Stimulated activated naive CD8-positive, alpha-beta T cell treated with anti-CD3 and anti-CD28 coated beads, Interleukin-15, amount 100 ng/mL, for 72 hours (primary cell): Measurements from ENCODE around the gene OLIG1.
A peak's percentile ranks its signal among the peaks of the same experiment; 100 is the strongest.

ENCODE experiments used
- ATAC-seq: fragments of 150-1000 bp; cut with Tn5 transposase; 2 replicates; pipeline ENCODE4 v1.10.0; 2021; ENCODE audit warnings: mild to moderate bottlenecking, moderate library complexity
- DNase-seq, 2 donors: peaks; one replicate each; pipeline ENCODE4 v3.0.0; 2021 to 2022
- H3K27ac Mint-ChIP-seq, 2 donors: one replicate each; pipeline ENCODE4 v1.8.0; 2022; ENCODE audit warnings: mild to moderate bottlenecking in 2 of 2, mixed read lengths in 2 of 2, moderate library complexity in 2 of 2
- H3K27me3 Mint-ChIP-seq: one replicate; pipeline ENCODE4 v1.8.0; 2022; ENCODE audit warnings: mixed read lengths
- H3K4me1 Mint-ChIP-seq: one replicate; pipeline ENCODE4 v1.8.0; 2022; ENCODE audit warnings: mild to moderate bottlenecking, mixed read lengths
- H3K4me3 Mint-ChIP-seq, 2 donors: one replicate each; pipeline ENCODE4 v1.8.0; 2022; ENCODE audit warnings: mild to moderate bottlenecking in 2 of 2, mixed read lengths in 2 of 2, moderate library complexity in 1 of 2
- H3K9me3 Mint-ChIP-seq, 2 donors: one replicate each; pipeline ENCODE4 v1.8.0; 2022; ENCODE audit warnings: mixed read lengths in 2 of 2

OLIG1 gene

GRCh38 chr21:33096426-33096825 is 26.5 kb downstream of the OLIG1 start:
- Mint-ChIP-seq H3K9me3 (no peaks in the 10 kb centered on the region), H3K27ac (no peak overlapping the region)
- no peak for DNase-seq

GRCh38 chr21:33099131-33099530 is 29.2 kb downstream of the OLIG1 start:
- Mint-ChIP-seq H3K27ac (no peak overlapping the region), H3K27me3 (no peaks in the 10 kb centered on the region), H3K9me3 (no peaks in the 10 kb centered on the region), H3K4me3 (no peak overlapping the region), H3K4me1 (no peaks in the 10 kb centered on the region)
- DNase-seq, result no peak
- no peak for ATAC-seq

More at GRCh38 chr21:33096426-33096825, 26.5 kb downstream of the OLIG1 start:
- ATAC-seq, result no peak
- Mint-ChIP-seq H3K27me3 (no peaks in the 10 kb centered on the region), H3K4me3 (no peak overlapping the region), H3K4me1 (no peaks in the 10 kb centered on the region)

- H3K9me3 Mint-ChIP-seq, result no peaks in the 10 kb centered on the region
- no peak overlapping the region for H3K27ac Mint-ChIP-seq
- H3K4me1 Mint-ChIP-seq, result no peaks in the 10 kb centered on the region
- H3K27me3 Mint-ChIP-seq, result peaks cover 15% of the 10 kb centered on the region
- ATAC-seq (no peak), DNase-seq (no peak)
- H3K4me3 Mint-ChIP-seq, result no peak overlapping the region
Observed at GRCh38 chr21:33101300-33101911, 31.5 kb downstream of the OLIG1 start.

- Mint-ChIP-seq H3K27me3 (peaks cover 38% of the 10 kb centered on the region), H3K9me3 (no peaks in the 10 kb centered on the region), H3K4me3 (no peak overlapping the region), H3K4me1 (peaks cover 11% of the 10 kb centered on the region), H3K27ac (no peak overlapping the region)
- DNase-seq, result no peak
- no peak for ATAC-seq
Observed at GRCh38 chr21:33105088-33105487, 35.1 kb downstream of the OLIG1 start.

- H3K27ac Mint-ChIP-seq, result no peak overlapping the region
- peaks cover 60% of the 10 kb centered on the region for H3K27me3 Mint-ChIP-seq
- ATAC-seq (no peak), DNase-seq (no peak)
- H3K9me3 Mint-ChIP-seq, result no peaks in the 10 kb centered on the region
- H3K4me1 Mint-ChIP-seq, result peaks cover 14% of the 10 kb centered on the region
- H3K4me3 Mint-ChIP-seq, result no peak overlapping the region
Observed at GRCh38 chr21:33108228-33108627, 38.3 kb downstream of the OLIG1 start.

- no peak for DNase-seq
- ATAC-seq, result peak; percentile 46
- peak overlapping the region in 1 of 2 donors; percentile 60 for H3K4me3 Mint-ChIP-seq
- H3K27ac Mint-ChIP-seq, result no peak overlapping the region
- H3K27me3 Mint-ChIP-seq, result peaks cover 55% of the 10 kb centered on the region
- H3K9me3 Mint-ChIP-seq, result no peaks in the 10 kb centered on the region
- peaks cover 14% of the 10 kb centered on the region for H3K4me1 Mint-ChIP-seq
Observed at GRCh38 chr21:33109574-33110339, 39.8 kb downstream of the OLIG1 start.

DNA sequence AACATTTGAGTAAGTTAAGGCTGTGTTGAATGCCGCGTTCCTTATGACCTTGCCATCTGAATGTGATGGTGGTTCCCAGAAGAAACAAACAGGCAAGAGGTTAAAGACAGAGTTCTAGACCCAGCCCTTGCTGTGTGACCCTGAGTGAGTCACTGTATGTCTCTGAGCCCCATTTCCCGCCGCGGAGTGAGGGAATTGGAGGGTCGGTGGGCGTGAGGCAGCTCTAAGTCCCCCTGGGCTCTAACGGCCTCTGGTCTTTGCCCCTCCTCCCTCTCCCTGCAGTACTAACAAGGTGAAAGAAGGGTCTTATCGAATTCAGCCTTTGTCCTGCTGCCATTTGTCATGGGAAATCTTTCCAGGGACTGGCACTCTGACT is 40.4 kb downstream of the OLIG1 start:
- Mint-ChIP-seq H3K9me3 (no peaks in the 10 kb centered on the region), H3K4me1 (peaks cover 14% of the 10 kb centered on the region), H3K27ac (no peak overlapping the region), H3K4me3 (no peak overlapping the region), H3K27me3 (peaks cover 50% of the 10 kb centered on the region)
- no peak for DNase-seq
- ATAC-seq, result no peak

GRCh38 chr21:33111577-33111976 is 41.6 kb downstream of the OLIG1 start:
- ATAC-seq (no peak), DNase-seq (no peak)
- Mint-ChIP-seq H3K4me1 (peaks cover 24% of the 10 kb centered on the region), H3K9me3 (no peaks in the 10 kb centered on the region), H3K27me3 (peaks cover 45% of the 10 kb centered on the region), H3K4me3 (no peak overlapping the region), H3K27ac (no peak overlapping the region)

GRCh38 chr21:33112151-33112550 is 42.2 kb downstream of the OLIG1 start:
- DNase-seq (no peak), ATAC-seq (no peak)
- H3K27me3 Mint-ChIP-seq, result peaks cover 45% of the 10 kb centered on the region
- H3K27ac Mint-ChIP-seq, result no peak overlapping the region
- H3K4me1 Mint-ChIP-seq, result peaks cover 29% of the 10 kb centered on the region
- no peaks in the 10 kb centered on the region for H3K9me3 Mint-ChIP-seq
- no peak overlapping the region for H3K4me3 Mint-ChIP-seq

DNA sequence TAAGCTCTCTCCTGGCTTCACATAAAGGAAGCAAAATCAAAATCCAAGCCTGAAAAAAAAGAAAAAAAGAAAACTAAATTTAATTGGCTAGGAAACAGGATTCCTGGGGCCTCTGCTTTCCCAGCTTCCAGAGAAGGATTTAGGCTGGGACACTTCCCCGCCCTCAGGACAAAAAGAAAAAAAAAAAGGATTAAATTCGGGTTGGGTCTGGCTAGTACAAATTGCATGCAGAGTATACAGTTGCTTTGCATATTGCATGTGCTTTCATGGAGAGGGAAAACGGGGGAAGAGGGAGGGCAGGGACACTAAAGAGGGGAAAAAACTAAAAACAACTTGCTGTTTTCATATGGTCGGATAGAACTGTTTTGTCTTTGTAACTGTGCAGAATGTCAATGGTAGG is 42.7 kb downstream of the OLIG1 start:
- no peak overlapping the region for H3K27ac Mint-ChIP-seq
- no peaks in the 10 kb centered on the region for H3K9me3 Mint-ChIP-seq
- H3K4me3 Mint-ChIP-seq, result no peak overlapping the region
- H3K4me1 Mint-ChIP-seq, result peaks cover 29% of the 10 kb centered on the region
- peaks cover 45% of the 10 kb centered on the region for H3K27me3 Mint-ChIP-seq
- DNase-seq (no peak), ATAC-seq (no peak)

- no peak for DNase-seq
- Mint-ChIP-seq H3K4me1 (peaks cover 29% of the 10 kb centered on the region), H3K27me3 (peaks cover 42% of the 10 kb centered on the region)
Observed at GRCh38 chr21:33113131-33113530, 43.2 kb downstream of the OLIG1 start.

DNA sequence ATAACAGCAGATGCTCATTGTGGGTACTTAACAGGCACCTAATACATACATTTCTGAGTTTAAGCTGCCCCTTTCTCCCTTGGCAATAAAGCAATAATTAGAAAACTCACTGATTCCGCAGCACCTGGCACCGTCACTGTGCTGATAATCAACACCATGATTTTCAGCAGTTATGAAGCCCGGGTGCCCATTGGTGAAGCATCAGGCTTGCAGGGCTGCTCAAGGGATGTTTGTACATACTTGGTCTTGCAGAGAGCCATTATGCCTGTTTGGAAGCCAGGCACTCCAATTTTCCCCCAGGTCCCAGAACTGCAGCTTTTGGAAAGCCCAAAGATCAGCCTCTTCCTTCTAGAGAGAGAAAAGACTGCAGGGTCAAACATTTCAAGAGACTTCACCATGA is 44.3 kb downstream of the OLIG1 start:
- no peak for DNase-seq
- peaks cover 30% of the 10 kb centered on the region for H3K27me3 Mint-ChIP-seq
- no peak for ATAC-seq
- H3K4me1 Mint-ChIP-seq, result peaks cover 27% of the 10 kb centered on the region
- H3K9me3 Mint-ChIP-seq, result no peaks in the 10 kb centered on the region
- H3K4me3 Mint-ChIP-seq, result no peak overlapping the region
- no peak overlapping the region for H3K27ac Mint-ChIP-seq

More at GRCh38 chr21:33113131-33113530, 43.2 kb downstream of the OLIG1 start:
- Mint-ChIP-seq H3K27ac (no peak overlapping the region), H3K4me3 (no peak overlapping the region), H3K9me3 (no peaks in the 10 kb centered on the region)
- ATAC-seq, result no peak

DNA sequence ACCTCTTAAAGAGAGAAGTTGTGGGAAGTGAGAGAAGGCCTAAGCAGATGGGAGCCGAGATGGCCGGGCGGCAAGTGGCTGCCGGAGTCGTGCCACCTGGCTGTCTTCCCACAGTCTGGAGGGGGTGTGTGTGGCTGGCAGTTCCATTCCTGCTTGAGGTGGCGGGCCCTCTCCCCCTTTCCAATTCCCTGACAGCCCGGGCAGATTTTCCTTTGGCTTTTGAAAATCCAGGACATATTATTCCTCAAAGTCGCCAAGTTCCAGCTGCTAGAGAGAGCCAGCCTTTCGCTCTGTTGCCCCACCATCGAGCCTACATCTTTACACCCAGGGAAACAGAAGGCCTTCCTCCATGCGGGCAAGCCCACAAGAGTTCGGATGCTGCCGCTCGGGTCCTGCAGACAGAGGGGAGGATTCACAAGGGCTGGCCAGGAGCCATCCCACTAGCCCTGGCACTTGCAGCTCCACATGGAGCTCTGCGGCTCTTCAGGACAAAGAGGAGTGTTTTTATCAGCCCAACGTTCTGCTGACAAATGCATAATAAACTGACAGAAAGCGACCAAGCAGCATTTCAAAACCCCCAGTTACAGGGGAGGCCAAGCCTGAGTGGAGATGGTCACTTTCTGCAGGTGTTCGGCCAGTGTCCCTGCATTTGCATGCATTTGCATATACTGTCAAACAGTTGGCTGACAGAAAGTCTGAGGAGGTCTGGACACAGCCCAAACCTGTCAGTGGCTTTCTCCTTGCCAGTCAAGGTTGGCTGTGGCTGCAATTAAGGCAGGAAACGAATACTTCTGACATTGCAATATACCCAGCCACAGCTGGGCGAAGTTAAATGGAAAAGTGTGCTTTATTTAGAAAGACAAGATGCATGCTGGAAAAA is 45.9 kb downstream of the OLIG1 start:
- H3K4me1 Mint-ChIP-seq, result peaks cover 16% of the 10 kb centered on the region
- H3K27me3 Mint-ChIP-seq, result peaks cover 14% of the 10 kb centered on the region
- no peak overlapping the region for H3K4me3 Mint-ChIP-seq
- no peaks in the 10 kb centered on the region for H3K9me3 Mint-ChIP-seq
- no peak for DNase-seq
- ATAC-seq, result no peak
- peak overlapping the region in 1 of 2 donors; percentile 51 for H3K27ac Mint-ChIP-seq

DNA sequence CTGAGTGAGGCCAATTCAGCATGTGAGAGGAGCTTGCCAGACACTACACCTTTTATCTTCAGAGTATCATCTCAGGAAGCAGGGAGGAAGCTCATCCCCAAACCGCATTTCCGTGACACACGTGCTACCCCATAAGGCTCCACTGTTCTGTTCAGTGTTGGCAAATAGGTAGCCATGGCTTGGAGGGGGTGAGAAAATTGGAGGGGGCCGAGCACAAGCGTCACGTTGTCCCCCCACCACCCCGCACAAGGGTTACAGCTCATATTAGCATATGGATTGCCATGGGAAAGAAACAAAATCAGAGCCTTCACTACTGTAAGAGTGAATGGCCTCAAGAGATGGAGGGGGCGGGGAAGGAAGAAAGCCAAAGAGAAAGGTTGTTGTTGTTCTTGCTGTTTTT is 46.7 kb downstream of the OLIG1 start:
- no peak for ATAC-seq
- H3K4me3 Mint-ChIP-seq, result no peak overlapping the region
- DNase-seq, result no peak
- peaks cover 6% of the 10 kb centered on the region for H3K27me3 Mint-ChIP-seq
- peak overlapping the region in 1 of 2 donors; percentile 51 for H3K27ac Mint-ChIP-seq
- peaks cover 16% of the 10 kb centered on the region for H3K4me1 Mint-ChIP-seq
- H3K9me3 Mint-ChIP-seq, result no peaks in the 10 kb centered on the region

DNA sequence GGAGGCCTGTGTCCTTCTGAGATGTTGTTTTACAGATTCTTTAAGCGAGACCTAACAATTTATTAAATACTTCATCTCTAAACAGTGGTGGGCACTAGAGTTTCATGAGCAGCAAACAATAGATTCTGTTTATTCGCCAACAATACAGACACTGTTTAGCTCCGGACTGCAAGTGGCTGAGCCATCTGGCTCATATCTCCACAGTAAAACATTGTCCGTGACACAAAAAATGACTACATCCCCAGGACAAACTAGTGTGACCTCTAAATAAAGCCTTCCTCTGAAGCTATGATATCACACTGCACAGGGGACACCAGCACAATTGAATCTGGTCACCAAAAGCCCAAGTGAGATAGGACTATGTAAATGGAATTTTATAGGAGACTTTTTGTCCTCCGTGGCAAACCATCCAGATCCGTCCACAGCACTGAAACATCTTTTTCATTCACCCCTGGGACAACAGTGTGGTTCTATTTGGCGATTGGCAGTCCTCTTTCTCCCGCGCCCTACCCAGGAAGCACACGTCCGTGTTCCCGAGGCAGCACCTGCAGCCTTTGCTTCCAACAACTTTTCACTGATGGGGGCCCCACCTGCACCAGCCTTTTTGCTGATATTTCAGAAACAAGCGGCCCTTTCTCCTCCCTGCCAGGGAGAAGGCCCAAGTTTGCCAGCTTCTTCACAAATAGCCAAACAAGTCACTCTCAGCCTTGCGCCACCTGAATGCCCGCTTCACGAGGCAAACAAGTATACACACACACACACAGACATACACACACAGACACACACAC is 47.4 kb downstream of the OLIG1 start:
- DNase-seq, result no peak
- ATAC-seq, result no peak
- Mint-ChIP-seq H3K27me3 (no peaks in the 10 kb centered on the region), H3K9me3 (no peaks in the 10 kb centered on the region), H3K4me3 (no peak overlapping the region), H3K27ac (no peak overlapping the region), H3K4me1 (peaks cover 16% of the 10 kb centered on the region)
